Stomach (tissue), 9 donors: Measurements from ENCODE around the gene AGBL4. TPM values are rescaled to one million over a fixed set of nuclear protein-coding genes. Genes with fewer than 3 reads are reported as not detected.

Experiments
- DNase-seq, 2 donors: peaks; one replicate each; pipeline versions ENCODE4 v3.0.0 to v3.0.0-alpha.2; 2013 to 2019
- H3K27ac ChIP-seq, 5 donors: fragments of 200-600 bp in 4 of 5; sonication (generic) in 4 of 5; one replicate each; pipeline ENCODE4 v1.5.1; 2013 to 2019; ENCODE audit warnings: mild to moderate bottlenecking in 1 of 5, moderate library complexity in 1 of 5
- H3K27me3 ChIP-seq, 3 donors: fragments of 200-600 bp; sonication (generic); one replicate each; pipeline ENCODE4 v1.5.1; 2017 to 2019; ENCODE audit warnings: mixed run types in 1 of 3
- H3K36me3 ChIP-seq, 4 donors: fragments of 200-600 bp; sonication (generic); 1 replicate in 3 of 4; 2 replicates in 1 of 4; pipeline ENCODE4 v1.5.1; 2016 to 2019
- H3K4me1 ChIP-seq, 4 donors: fragments of 200-600 bp; sonication (generic); one replicate each; pipeline ENCODE4 v1.5.1; 2016 to 2019
- H3K4me3 ChIP-seq, 4 donors: fragments of 200-600 bp; sonication (generic) in 3 of 4; one replicate each; pipeline ENCODE4 v1.5.1; 2016 to 2019; ENCODE audit warnings: mild to moderate bottlenecking in 1 of 4
- H3K9me3 ChIP-seq, 4 donors: fragments of 200-600 bp; sonication (generic); one replicate each; pipeline ENCODE4 v1.5.1; 2016 to 2019
- CTCF ChIP-seq, 7 experiments: fragments of 450-650 bp in 4 of 7; fragments of 200-600 bp in 3 of 7; sonication (generic) in 3 of 7; IDR thresholded peaks; one replicate each; pipeline ENCODE4 v1.5.1; 2016 to 2019; ENCODE audit warnings: antibody characterized with exemption in 7 of 7, control low read depth in 2 of 7, mild to moderate bottlenecking in 1 of 7
- EP300 ChIP-seq: sonication (generic); formaldehyde crosslinking; IDR thresholded peaks from one replicate; pipeline ENCODE4 v1.6.1; 2017; ENCODE audit warnings: antibody characterized with exemption
- POLR2A ChIP-seq, 4 donors: fragments of 450-650 bp; IDR thresholded peaks; one replicate each; pipeline ENCODE4 v1.6.1; 2016; ENCODE audit warnings: antibody characterized with exemption in 4 of 4, control low read depth in 2 of 4, mild to moderate bottlenecking in 1 of 4, moderate library complexity in 1 of 4
- POLR2AphosphoS5 ChIP-seq, 3 donors: sonication (generic); formaldehyde crosslinking; IDR thresholded peaks; one replicate each; pipeline ENCODE4 v1.6.1; 2016; ENCODE audit warnings: antibody characterized with exemption in 3 of 3
- WGBS, 5 donors: extraction: QIAGEN DNeasy Blood & Tissue Kit in 3 of 5; methylation state at CpG; one replicate each; pipeline versions ENCODE4 v1.1.5 to v1.1.7; 2013 to 2018; 5-methylcytosine and 5-hydroxymethylcytosine counted together
- intact Hi-C: fragments of 100-400 bp; cut with DNase I; formaldehyde crosslinking; loops from one replicate; pipeline ENCODE4 v1.15.1; 2023; ENCODE audit warnings: low total_unique reads
- polyA plus RNA-seq, 3 donors: library from polyadenylated mRNA; stranded (reverse); fragments of 200-250 nt; gene quantifications; one replicate each; pipeline ENCODE4 v1.2.3, GENCODE V29; 2013
- total RNA-seq, 5 donors: library from RNA; depleted of rRNA; stranded (reverse); fragments of >200 nt; gene quantifications; one replicate each; pipeline versions ENCODE4 v1.1.0 to v1.2.3, GENCODE V29; 2014 to 2016
- donor health status: healthy with polysubstance abuse.
- donor health status: Bipolar disorder and iron deficiency.
- donor health status: healthy.

Gene AGBL4
- total and polyA plus RNA-seq, 8 donors = 0.92 TPM; not detected in 7

DNA sequence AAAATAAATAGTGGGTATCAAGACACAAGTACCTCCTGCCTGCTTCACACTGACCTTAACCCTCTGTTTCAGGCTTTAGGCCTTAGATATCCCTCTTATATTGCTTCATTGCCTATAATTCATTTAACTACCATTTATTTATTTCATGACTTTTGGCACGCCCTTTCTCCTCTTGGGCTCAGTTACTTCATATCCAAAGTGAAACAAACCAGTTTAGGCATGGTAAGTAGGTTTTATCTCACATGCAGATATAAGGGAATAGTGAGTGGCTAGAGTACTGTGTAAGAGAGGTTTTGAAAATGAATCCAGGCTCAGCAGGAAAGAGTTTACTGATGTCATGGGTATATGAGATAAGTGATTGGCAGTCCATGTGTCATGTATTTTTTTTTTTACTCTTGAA lies 1177.3 kb downstream of the AGBL4 start:
- H3K36me3 ChIP-seq = no peaks in the 10 kb centered on the region
- WGBS, 5 donors = 82 to 97% (median 90%) methylated on average over 1 of the region's 1 CpG
- no peaks in the 10 kb centered on the region for H3K9me3 ChIP-seq
- no peak overlapping the region for H3K4me3 ChIP-seq
- DNase-seq = no peak
- no peaks in the 10 kb centered on the region for H3K27me3 ChIP-seq
- TF ChIP-seq EP300 (no peak), POLR2A (IDR thresholded peaks at IDR 0.05) (no peak), CTCF (IDR thresholded peaks at IDR 0.05) (no peak), POLR2AphosphoS5 (IDR thresholded peaks at IDR 0.05) (no peak)
- no peak overlapping the region for H3K27ac ChIP-seq
- intact Hi-C loops = no loop called here
- no peaks in the 10 kb centered on the region for H3K4me1 ChIP-seq

- no peaks in the 10 kb centered on the region for H3K9me3 ChIP-seq
- 62 to 70% (median 65%) methylated on average over 3 of the region's 3 CpGs for WGBS, 5 donors
- H3K4me3 ChIP-seq = no peak overlapping the region
- no peaks in the 10 kb centered on the region for H3K36me3 ChIP-seq
- DNase-seq = no peak
- no peaks in the 10 kb centered on the region for H3K4me1 ChIP-seq
- H3K27ac ChIP-seq = no peak overlapping the region
- no peaks in the 10 kb centered on the region for H3K27me3 ChIP-seq
- no peak for TF ChIP-seq CTCF (IDR thresholded peaks at IDR 0.05)
- no peak for TF ChIP-seq POLR2A (IDR thresholded peaks at IDR 0.05)
- no peak for TF ChIP-seq EP300
- TF ChIP-seq POLR2AphosphoS5 (IDR thresholded peaks at IDR 0.05) = no peak
- intact Hi-C loops = no loop called here
Observed at GRCh38 chr1:48844187-48844586, 1179.6 kb downstream of the AGBL4 start.

- Histone ChIP-seq H3K36me3 (no peaks in the 10 kb centered on the region), H3K9me3 (no peaks in the 10 kb centered on the region), H3K27me3 (no peaks in the 10 kb centered on the region), H3K27ac (no peak overlapping the region), H3K4me1 (no peaks in the 10 kb centered on the region), H3K4me3 (no peak overlapping the region)
- WGBS, 5 donors = 38 to 49% (median 44%) methylated on average over 2 of the region's 2 CpGs
- no peak for TF ChIP-seq POLR2AphosphoS5 (IDR thresholded peaks at IDR 0.05)
- no peak for TF ChIP-seq CTCF (IDR thresholded peaks at IDR 0.05)
- no peak for TF ChIP-seq EP300
- no peak for TF ChIP-seq POLR2A (IDR thresholded peaks at IDR 0.05)
- DNase-seq = no peak
- intact Hi-C loops = no loop called here
Observed at GRCh38 chr1:48841966-48842365, 1181.8 kb downstream of the AGBL4 start.

DNA sequence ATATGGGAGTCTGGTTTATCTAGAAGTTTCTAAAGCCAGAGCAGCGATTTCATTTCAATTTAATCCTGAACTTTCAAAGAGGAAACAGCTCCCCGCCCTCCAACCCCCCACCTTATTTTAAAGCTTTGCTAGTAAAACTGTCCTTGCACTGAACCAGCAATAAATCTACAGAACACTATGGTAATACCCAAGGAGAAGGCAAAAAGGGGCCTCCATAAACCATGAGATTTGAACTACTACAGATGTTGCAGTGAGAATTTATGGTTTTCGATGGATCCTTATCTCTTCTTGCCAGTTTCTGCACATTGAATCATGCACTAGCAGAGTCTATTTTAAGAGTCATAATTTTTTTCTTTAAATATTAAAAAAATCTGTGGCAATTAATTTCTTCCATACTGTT lies 1182.3 kb downstream of the AGBL4 start:
- Histone ChIP-seq H3K36me3 (no peaks in the 10 kb centered on the region), H3K27me3 (no peaks in the 10 kb centered on the region), H3K9me3 (no peaks in the 10 kb centered on the region), H3K4me1 (no peaks in the 10 kb centered on the region), H3K4me3 (no peak overlapping the region), H3K27ac (no peak overlapping the region)
- 67 to 81% (median 78%) methylated on average over 3 of the region's 3 CpGs for WGBS, 5 donors
- intact Hi-C loops = no loop called here
- DNase-seq = no peak
- TF ChIP-seq POLR2AphosphoS5 (IDR thresholded peaks at IDR 0.05) (no peak), POLR2A (IDR thresholded peaks at IDR 0.05) (no peak)

- H3K27me3 ChIP-seq = no peaks in the 10 kb centered on the region
- no peak for DNase-seq
- no peaks in the 10 kb centered on the region for H3K9me3 ChIP-seq
- H3K4me3 ChIP-seq = no peak overlapping the region
- no peak for TF ChIP-seq CTCF (IDR thresholded peaks at IDR 0.05)
- no peak for TF ChIP-seq POLR2AphosphoS5 (IDR thresholded peaks at IDR 0.05)
- TF ChIP-seq EP300 = no peak
- no peak for TF ChIP-seq POLR2A (IDR thresholded peaks at IDR 0.05)
- no peak overlapping the region for H3K27ac ChIP-seq
- 68 to 82% (median 80%) methylated on average over 4 of the region's 4 CpGs for WGBS, 5 donors
- no peaks in the 10 kb centered on the region for H3K36me3 ChIP-seq
- intact Hi-C loops = no loop called here
- H3K4me1 ChIP-seq = peaks cover 0 to 5% (median 2%) of the 10 kb centered on the region in 4 donors
Observed at GRCh38 chr1:48831120-48831978, 1192.4 kb downstream of the AGBL4 start.
